ENCODE measurements around the gene HIRA. TPM values are rescaled to one million over a fixed set of nuclear protein-coding genes. Genes with fewer than 3 reads are reported as not detected.

HIRA gene
- polyA plus RNA-seq, 2 of the 4 experiments (the other 2 are of a cell fraction), result 12.3 to 16.6 TPM

DNA sequence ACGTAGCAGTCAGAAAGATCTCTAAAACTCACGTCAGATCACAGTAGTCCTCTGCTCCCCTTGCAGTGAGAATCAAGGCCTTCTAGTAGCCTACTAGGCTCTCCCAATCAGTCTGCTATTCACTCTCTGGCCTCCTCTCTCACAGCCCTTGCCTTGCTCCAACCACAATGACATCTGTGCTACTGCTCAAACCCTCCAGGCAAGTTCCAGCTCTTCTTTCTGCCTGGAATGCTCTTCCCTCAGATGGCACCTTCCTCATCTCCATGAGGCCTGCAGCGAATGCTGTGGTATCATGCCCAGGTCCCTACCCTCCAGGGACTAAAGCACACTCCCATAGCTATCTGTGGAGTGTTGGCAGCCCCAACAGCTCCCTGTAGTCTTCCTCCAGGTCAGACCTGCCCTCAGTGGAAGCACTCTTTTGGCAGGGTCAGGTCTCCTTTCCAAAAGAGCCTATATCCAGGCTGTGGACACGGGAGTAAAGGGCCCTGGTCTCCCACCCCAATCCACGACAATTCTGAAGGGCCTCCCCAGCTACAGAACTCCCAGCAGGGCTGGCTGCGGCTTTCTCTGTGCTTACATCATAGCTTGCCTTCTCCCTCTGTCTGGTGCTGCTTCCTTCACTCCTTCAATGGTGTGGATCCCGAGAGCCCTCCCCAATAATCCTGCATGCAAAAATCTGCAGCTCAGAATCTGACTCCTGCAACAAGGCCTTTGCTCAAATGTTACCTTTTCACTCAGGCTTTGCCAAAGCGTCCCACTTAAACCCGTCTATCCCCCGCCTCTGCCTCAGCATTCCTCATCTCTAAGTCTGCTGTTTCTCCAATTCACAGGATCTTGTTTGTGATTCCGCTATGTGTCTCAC, 8.9 kb downstream of the HIRA start:
- ChIA-PET CTCF (interaction anchor here (0.8 to 1.3 kb wide), 2 partner anchors 12 to 31 kb away, joined by 4 read pairs; no protein-coding TSS in a partner anchor), POLR2A (interaction anchor here (0.6 kb wide), 1 partner anchor 11 kb away, joined by 4 read pairs; no protein-coding TSS in a partner anchor)
- DNase-seq (ENCODE audit: low read depth in 1 of 2, low spot score in 1 of 2) (no peak), ATAC-seq (no peak; a peak in 1 of 6 replicates), FAIRE-seq (no peak)
- Histone ChIP-seq H3K4me1 (no peaks in the 10 kb centered on the region), H3K9me3 (no peaks in the 10 kb centered on the region), H3K27ac (no peak overlapping the region), H3K4me2 (no peak overlapping the region), H3K4me3 (no peak overlapping the region)
- 93% methylated on average over 11 of the region's 11 CpGs for WGBS (ENCODE audit: missing lambda C conversion rate)
- TF ChIP-seq HOXB5 (CRISPR knock-in tag; IDR thresholded peaks at IDR 0.05), result no peak
- no peak for TF ChIP-seq KDM5A (IDR thresholded peaks at IDR 0.05)
- no peak for TF ChIP-seq HOXB13 (CRISPR knock-in tag; IDR thresholded peaks at IDR 0.05; ENCODE audit: low read depth)
- TF ChIP-seq SREBF2 (IDR thresholded peaks at IDR 0.05), result no peak
- TF ChIP-seq POLR2A (IDR thresholded peaks at IDR 0.05; ENCODE audit: low read length), result no peak
- no peak for TF ChIP-seq ESRRA (IDR thresholded peaks at IDR 0.05; ENCODE audit: borderline replicate concordance, low read length)
- TF ChIP-seq POLR2AphosphoS2 (conservative IDR thresholded peaks at IDR 0.05; ENCODE audit: low read length), result no peak
- no peak for TF ChIP-seq MAFK (IDR thresholded peaks at IDR 0.05; ENCODE audit: partially characterized antibody)
- no peak for TF ChIP-seq RNF2 (IDR thresholded peaks at IDR 0.05; ENCODE audit: borderline replicate concordance, low read depth)
- TF ChIP-seq, protein P1, sequence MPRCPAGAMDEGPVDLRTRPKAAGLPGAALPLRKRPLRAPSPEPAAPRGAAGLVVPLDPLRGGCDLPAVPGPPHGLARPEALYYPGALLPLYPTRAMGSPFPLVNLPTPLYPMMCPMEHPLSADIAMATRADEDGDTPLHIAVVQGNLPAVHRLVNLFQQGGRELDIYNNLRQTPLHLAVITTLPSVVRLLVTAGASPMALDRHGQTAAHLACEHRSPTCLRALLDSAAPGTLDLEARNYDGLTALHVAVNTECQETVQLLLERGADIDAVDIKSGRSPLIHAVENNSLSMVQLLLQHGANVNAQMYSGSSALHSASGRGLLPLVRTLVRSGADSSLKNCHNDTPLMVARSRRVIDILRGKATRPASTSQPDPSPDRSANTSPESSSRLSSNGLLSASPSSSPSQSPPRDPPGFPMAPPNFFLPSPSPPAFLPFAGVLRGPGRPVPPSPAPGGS (IDR thresholded peaks at IDR 0.05), result no peak
- TF ChIP-seq GATA3 (IDR thresholded peaks at IDR 0.05; ENCODE audit: borderline replicate concordance), result no peak
- TF ChIP-seq, protein P2, sequence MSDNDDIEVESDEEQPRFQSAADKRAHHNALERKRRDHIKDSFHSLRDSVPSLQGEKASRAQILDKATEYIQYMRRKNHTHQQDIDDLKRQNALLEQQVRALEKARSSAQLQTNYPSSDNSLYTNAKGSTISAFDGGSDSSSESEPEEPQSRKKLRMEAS (IDR thresholded peaks at IDR 0.05), result no peak

DNA sequence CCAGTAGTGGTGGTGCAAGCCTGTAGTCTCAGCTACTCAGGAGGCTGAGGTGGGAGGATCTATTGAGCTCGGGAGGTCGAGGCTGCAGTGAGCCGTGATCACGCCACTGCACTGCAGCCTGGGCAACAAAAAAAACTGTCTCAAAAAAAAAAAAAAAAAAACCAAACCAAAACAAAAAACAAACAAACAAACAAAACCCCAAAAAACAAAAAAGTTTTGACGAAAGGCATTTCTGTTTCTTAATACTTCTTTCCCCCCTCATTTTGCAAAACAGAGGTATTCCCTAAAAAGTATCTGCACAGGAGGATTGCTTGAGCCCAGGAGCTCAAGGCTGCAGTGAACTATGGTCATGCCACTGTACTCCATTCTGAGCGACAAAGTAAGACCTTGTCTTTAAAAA, 11.2 kb downstream of the HIRA start:
- FAIRE-seq (no peak), ATAC-seq (no peak), DNase-seq (ENCODE audit: low read depth in 1 of 2, low spot score in 1 of 2) (no peak)
- Histone ChIP-seq H3K9me3 (no peaks in the 10 kb centered on the region), H3K27ac (no peak overlapping the region), H3K4me2 (no peak overlapping the region), H3K4me1 (no peaks in the 10 kb centered on the region), H3K4me3 (no peak overlapping the region)
- ChIA-PET CTCF (interaction anchor here (1.2 kb wide), 2 partner anchors 9 to 120 kb away, joined by 3 read pairs; no protein-coding TSS in a partner anchor), POLR2A (no interaction called here)
- TF ChIP-seq ZSCAN20 (CRISPR knock-in tag; IDR thresholded peaks at IDR 0.05), result no peak
- no peak for TF ChIP-seq POLR2AphosphoS2 (conservative IDR thresholded peaks at IDR 0.05; ENCODE audit: low read length)
- TF ChIP-seq, protein P3, sequence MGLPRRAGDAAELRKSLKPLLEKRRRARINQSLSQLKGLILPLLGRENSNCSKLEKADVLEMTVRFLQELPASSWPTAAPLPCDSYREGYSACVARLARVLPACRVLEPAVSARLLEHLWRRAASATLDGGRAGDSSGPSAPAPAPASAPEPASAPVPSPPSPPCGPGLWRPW (IDR thresholded peaks at IDR 0.05), result no peak
- TF ChIP-seq EP300 (IDR thresholded peaks at IDR 0.05), result no peak
- TF ChIP-seq, protein P4, sequence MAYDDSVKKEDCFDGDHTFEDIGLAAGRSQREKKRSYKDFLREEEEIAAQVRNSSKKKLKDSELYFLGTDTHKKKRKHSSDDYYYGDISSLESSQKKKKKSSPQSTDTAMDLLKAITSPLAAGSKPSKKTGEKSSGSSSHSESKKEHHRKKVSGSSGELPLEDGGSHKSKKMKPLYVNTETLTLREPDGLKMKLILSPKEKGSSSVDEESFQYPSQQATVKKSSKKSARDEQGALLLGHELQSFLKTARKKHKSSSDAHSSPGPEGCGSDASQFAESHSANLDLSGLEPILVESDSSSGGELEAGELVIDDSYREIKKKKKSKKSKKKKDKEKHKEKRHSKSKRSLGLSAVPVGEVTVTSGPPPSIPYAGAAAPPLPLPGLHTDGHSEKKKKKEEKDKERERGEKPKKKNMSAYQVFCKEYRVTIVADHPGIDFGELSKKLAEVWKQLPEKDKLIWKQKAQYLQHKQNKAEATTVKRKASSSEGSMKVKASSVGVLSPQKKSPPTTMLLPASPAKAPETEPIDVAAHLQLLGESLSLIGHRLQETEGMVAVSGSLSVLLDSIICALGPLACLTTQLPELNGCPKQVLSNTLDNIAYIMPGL (CRISPR knock-in tag; IDR thresholded peaks at IDR 0.05; ENCODE audit: borderline replicate concordance), result no peak
- TF ChIP-seq HOXB13 (CRISPR knock-in tag; IDR thresholded peaks at IDR 0.05; ENCODE audit: low read depth), result no peak
- no peak for TF ChIP-seq RNF2 (IDR thresholded peaks at IDR 0.05; ENCODE audit: borderline replicate concordance, low read depth)
- TF ChIP-seq EHMT2 (IDR thresholded peaks at IDR 0.05; ENCODE audit: low read depth), result no peak
- TF ChIP-seq FOXS1 (CRISPR knock-in tag; IDR thresholded peaks at IDR 0.05), result no peak
- no peak for TF ChIP-seq MAZ (IDR thresholded peaks at IDR 0.05; ENCODE audit: borderline replicate concordance, low read depth, low read length)
- TF ChIP-seq CHD2 (IDR thresholded peaks at IDR 0.05; ENCODE audit: low read length, partially characterized antibody), result no peak
- WGBS (ENCODE audit: missing lambda C conversion rate), result 95% methylated on average over 6 of the region's 6 CpGs

All from A549 (cell line).